GM18498 (cell line): ENCODE data around the gene KDM6A.
"Not testable (repeated sequence)": the region's sequence is repeated elsewhere in the genome, so short reads cannot be mapped to it uniquely, and the experiment has no call there.

Experiments used
- ATAC-seq: cut with Tn5 transposase; IDR thresholded peaks from one replicate; pipeline ENCODE4 v1.9.1; 2021; ENCODE audit warnings: mild to moderate bottlenecking, moderate library complexity; ENCODE audit not compliant: unreplicated experiment

KDM6A gene

GRCh38 chrX:45070116-45071007 is 197.4 kb downstream of the KDM6A start:
- no peak for ATAC-seq

GRCh38 chrX:45073011-45073410 is 200.0 kb downstream of the KDM6A start:
- ATAC-seq = not testable (repeated sequence)

- peak; percentile 89 for ATAC-seq
These were observed 204.9 kb downstream of the KDM6A start for GRCh38 chrX:45077748-45078424.

GRCh38 chrX:45083314-45083713 is 210.3 kb downstream of the KDM6A start:
- ATAC-seq = no peak

GRCh38 chrX:45110494-45110893 is 237.5 kb downstream of the KDM6A start:
- ATAC-seq = no peak

- no peak for ATAC-seq
These were observed 253.2 kb downstream of the KDM6A start for GRCh38 chrX:45126158-45126557.

- ATAC-seq = no peak
These were observed 256.0 kb downstream of the KDM6A start for GRCh38 chrX:45128896-45129454.

- ATAC-seq = no peak
These were observed 260.5 kb downstream of the KDM6A start for GRCh38 chrX:45133465-45133864.

GRCh38 chrX:45134315-45134731 is 261.3 kb downstream of the KDM6A start:
- ATAC-seq = no peak

GRCh38 chrX:45134775-45135174 is 261.8 kb downstream of the KDM6A start:
- ATAC-seq = no peak

- ATAC-seq = not testable (repeated sequence)
These were observed 262.5 kb downstream of the KDM6A start for GRCh38 chrX:45135391-45136075.

GRCh38 chrX:45137531-45137930 is 264.5 kb downstream of the KDM6A start:
- no peak for ATAC-seq

- ATAC-seq = no peak
These were observed 265.5 kb downstream of the KDM6A start for GRCh38 chrX:45138525-45138924.

- no peak for ATAC-seq
These were observed 267.8 kb downstream of the KDM6A start for GRCh38 chrX:45140812-45141211.

GRCh38 chrX:45142185-45142584 is 269.2 kb downstream of the KDM6A start:
- no peak for ATAC-seq

- ATAC-seq = no peak
These were observed 270.5 kb downstream of the KDM6A start for GRCh38 chrX:45143455-45143854.

GRCh38 chrX:45145492-45146215 is 272.7 kb downstream of the KDM6A start:
- no peak for ATAC-seq

GRCh38 chrX:45150821-45151220 is 277.8 kb downstream of the KDM6A start:
- no peak for ATAC-seq

GRCh38 chrX:45154033-45154360 is 281.0 kb downstream of the KDM6A start:
- ATAC-seq = no peak

- ATAC-seq = no peak
These were observed 281.5 kb downstream of the KDM6A start for GRCh38 chrX:45154462-45154861.

- no peak for ATAC-seq
These were observed 284.7 kb downstream of the KDM6A start for GRCh38 chrX:45157647-45158046.
